Stimulated activated CD4-positive, alpha-beta T cell treated with anti-CD3 and anti-CD28 coated beads, TNF-alpha, amount 100 ng/mL, for 1 hour (primary cell): Measurements from ENCODE around the gene COL21A1.
"Not testable (repeated sequence)": the region's sequence is repeated elsewhere in the genome, so short reads cannot be mapped to it uniquely, and the experiment has no call there.

Source experiments
- DNase-seq, 3 donors: peaks; one replicate each; pipeline ENCODE4 v3.0.0-alpha.2; 2020; ENCODE audit warnings: low read depth in 3 of 3, low spot score in 1 of 3

The COL21A1 gene

DNA sequence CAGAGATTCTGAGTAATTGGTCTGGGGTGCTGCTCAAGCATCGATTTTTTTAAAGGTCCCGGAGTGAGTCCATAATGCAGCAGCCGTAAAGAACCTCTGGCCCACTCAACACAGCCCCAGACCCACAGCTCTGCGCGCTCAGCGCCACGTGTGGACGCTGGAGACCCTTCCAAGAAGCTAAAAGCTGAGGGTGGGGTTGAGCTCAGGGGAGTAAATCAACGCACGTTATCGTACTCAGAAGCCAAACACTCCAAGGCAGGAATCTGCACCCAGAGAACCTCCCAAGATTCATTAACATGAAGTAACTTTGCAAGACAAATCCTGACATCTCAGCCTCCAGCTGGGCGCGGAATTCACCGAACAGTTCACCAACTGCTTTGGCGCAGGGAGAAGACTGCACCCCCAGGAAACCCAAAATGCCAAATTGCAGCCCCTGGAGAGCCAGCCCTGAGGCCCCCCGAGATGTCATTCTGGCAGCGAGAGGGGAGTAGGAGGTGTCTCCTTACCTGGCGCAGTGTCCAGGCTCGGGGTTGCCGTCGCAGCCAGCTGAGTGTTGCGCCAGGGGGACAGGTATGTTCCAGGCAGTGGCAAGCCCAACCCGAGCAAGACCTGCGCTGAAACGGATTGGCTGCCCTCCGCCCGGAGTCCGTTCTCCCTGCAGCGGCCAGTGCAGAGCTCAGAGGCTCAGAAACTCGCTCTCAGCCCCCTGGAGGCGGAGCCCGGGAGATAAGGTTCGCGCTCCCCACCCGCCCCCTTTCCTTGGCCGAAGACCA is at the start of gene COL21A1:
Gene COL21A1 (minus strand): TSS at position 700 of the 773 bp plus-strand sequence. CDS start 64,962 bp downstream, outside the sequence.
- DNase-seq = no peak

DNA sequence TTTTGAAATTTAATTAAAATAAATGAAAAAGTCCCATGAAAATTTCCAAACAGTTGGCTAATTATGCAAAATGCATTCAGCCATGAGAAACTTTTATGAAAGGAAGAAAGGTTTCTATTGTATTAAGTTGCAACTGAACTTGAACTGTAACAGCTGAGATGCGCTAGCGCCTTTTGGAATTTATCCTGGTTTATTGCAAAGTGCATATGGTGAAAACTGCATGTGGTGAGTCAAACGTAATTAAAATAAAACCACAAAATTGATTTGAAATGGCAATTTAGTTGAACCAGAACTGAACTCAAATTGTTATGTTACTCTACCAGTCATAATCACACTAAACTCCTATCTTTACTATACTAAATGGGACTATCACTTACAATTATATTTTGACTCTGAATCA is 46.4 kb upstream of the COL21A1 start:
- no peak for DNase-seq

DNA sequence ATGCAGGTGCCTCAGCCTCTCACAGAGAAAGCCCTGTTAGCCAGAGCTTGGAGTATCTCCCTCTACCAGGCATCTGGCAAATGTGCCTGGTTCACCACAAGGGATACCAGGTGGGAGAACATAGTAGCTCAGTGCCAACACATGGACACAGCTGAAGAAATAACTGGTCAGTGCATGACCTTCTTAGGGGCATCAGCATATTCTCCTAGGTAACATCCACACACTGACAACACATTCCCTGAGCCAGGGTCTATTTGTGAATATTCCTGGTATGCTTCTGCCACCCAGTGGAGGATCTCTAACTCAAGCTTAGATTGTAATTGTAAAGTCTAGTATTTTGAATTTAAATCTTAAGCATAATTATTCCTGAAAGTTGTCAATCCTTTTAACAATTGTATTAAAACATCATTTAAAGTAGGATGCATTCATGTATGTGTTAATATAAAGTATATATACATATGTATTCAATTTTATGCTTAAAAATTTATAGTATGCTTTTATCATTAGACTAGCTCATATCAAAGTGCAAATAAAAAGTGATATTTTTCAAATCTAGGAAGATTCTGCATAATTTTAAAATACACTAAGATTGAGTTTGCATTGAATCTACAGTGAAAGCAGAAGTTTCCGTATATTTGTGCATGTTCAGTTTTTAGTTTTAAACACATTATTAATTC is 45.3 kb upstream of the COL21A1 start:
- DNase-seq = no peak

DNA sequence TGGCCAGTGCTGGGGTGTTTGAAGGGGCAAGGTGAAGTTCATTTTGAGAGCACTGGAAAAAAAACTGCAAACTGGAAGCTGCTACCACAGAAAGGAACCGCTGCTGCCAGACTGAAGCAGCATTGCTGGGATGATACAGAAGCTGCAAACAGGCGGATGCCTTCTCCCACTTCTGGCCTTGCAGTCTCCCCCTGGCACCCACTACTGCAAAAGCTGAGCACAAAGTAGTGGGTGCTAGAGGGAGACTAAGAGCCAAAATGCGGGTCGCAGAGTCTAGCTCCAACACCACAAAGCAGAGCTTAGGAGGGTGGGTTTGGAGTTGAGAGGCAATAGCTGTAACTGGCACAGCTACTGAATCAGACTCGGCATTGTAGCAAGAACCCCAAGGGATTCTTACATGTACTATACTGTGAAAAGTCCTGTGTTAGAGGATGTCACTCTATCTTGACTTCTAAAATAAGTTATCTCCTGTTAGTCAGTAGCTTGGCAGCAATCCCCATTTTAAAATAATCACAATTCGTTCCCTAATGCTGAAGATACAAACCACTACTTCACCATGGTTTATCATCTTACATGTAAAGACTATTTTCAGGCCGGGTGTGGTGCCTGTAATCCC is 44.0 kb upstream of the COL21A1 start:
- no peak for DNase-seq

DNA sequence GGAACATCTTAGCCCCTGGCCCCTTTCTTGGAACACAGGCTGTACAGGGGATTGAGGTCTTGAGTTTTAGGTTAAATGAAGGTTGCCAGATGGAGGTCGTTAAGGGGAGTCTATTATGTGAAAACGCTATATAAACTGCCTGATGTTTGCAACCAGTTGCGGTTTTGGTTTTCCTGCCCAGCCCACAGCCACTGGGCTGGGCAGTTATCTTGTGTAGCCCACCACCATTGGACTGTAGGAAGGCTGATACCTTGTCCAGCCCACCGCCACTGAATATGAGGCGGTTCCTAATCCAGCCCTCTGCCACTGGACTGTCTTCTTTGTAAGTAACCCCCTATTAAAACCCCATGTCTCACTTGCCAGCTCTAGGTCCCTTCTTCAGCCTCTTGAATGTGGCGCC is 42.3 kb upstream of the COL21A1 start:
- DNase-seq = no peak

DNA sequence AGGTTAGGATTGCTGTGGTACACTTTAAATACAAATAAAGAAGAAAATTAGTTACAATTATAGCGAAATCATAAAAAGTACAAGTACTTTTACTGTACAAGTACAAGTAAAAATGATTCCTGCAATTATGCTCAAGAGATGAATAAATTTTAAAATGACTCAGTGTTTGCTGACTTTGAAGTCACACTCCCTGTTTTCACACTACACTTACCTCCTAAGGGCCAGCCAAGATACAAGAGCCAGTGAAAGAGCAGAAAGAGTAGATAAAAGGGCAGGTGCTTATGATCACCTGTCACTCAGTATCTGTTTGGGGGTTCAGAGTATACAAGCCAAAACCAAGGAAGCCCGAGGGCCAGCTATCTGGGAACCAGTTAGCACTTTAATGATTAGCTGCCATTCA is 41.0 kb upstream of the COL21A1 start:
- DNase-seq = no peak

DNA sequence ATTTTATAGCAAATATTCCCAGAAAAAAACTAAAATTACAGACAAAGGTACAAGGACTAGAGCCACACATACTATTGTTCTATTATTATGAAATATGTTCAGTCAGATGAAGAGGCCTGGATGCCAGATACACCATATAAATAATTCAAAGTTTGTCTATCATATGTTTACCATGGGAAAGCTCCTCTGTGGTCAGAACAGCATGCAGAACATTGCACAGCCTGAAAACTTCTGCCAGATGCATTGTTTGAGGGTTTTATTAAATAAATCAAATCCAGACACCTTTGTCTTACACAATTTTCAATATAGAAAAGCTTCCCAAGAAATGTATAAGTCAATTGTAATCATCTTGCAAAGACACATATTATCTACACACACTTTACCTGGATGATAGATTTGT is 35.0 kb upstream of the COL21A1 start:
- DNase-seq = no peak

DNA sequence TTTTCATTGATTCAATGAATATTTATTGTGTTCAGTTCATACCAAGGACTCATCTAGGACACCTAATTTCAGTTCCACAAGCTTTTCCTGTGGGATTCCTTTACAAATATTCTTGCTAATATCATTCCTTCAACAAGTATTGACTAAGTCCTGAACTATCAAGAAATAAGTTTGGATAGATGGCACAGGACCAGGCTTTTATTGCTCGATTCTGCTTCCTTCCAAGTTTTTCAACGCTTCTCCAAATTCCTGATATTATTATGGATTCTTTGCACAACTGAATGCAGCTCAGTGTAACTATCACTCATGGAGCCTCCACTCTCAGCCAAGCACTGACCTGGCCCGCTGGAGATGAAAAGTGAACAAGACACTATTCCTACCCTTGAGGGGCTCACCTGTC is 32.7 kb upstream of the COL21A1 start:
- DNase-seq = no peak

DNA sequence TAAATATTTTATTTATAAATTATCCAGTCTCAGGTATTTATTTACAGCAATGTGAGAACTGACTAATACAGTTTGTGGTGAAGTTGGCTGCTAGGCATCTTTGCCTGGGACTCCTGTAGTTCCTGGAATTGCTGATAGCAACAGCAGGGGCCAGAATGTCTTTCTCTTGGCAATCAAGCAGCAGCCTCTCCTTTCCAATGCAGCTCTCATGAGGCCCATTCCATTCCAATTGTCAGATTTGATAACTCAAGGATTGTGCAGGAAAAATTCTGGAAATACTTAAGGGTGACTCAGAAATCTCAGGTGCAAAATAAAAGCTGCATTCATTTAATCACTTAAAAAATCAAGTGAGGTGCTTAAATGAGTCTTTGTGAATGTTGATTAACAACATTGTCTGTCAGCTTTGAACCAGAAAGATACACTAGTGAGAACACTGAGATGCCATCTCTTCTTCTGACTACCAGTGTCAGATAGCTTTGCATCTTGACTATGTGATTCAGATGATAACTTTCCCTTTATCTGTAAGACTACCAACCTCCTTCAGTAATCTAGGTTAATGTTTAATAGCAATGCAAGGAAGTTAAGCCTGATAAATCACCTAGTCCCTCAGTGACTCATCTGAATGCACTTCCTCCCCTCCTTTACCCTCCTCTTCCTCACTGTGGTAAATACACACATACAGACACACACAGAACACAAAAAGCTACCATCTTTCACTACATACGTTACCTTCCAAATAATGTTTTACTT is 32.1 kb upstream of the COL21A1 start:
- DNase-seq = no peak

DNA sequence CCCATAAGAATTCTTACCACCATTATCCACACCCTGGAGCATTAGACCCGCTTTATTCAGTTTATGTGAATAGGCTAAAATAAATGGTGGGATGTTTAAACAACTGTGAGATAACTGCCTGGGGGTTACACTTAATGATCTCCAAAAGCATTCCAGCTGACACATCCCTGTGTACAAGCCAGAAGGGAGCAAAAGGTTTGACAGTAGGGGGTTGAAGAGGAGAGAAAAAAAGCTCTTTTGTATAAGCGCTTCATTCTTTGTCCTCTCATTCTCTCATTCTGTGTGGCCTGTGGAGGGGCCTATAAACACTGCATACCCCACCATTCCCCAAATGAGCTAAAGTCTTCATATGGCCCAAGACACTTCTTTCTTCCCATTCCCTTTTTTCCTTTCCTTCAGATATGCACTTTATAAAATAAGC is 30.8 kb upstream of the COL21A1 start:
- no peak for DNase-seq

DNA sequence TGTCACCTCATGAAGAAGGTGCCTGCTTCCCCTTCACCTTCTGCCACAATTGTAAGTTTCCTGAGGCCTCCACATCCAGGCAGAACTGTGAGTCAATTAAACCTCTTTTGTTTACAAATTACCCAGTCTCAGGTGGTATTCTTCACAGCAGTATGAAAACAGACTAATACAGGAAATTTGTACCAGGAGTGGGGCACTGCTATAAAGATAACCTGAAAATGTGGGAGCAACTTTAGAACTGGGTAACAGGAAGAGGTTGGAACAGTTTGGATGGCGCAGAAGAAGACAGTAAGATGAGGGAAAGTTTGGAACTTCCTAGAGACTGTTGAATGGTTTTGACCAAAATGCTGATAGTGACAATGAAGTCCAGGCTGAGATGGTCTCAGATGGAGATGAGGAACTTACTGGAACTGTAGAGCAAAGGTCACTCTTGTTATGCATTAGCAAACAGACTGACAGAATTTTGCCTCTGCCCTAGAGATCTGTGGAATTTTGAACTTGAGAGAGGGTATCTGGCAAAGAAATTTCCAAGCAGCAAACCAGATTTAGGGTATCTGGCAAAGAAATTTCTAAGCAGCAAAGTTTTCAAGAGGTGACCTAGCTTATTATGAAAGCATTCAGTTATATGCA is 23.5 kb upstream of the COL21A1 start:
- DNase-seq = no peak

DNA sequence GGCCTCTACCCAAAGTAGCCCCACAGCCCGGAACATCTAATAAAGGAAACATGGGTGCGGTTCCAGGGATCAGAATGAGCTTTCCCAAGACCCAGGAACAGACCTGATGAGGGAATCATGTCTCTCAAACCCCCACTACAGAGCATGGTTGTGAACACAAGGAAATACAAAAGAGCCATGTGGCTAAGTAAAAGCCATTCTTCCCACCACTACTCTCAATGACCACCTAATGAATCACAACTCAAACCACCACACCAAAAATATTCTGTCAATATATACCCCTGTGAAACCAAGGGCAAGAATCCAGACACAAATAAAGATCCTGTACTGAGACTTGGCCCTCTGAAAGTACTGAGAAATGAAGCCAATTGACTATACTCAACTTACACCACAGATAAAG is 20.9 kb upstream of the COL21A1 start:
- DNase-seq = no peak

DNA sequence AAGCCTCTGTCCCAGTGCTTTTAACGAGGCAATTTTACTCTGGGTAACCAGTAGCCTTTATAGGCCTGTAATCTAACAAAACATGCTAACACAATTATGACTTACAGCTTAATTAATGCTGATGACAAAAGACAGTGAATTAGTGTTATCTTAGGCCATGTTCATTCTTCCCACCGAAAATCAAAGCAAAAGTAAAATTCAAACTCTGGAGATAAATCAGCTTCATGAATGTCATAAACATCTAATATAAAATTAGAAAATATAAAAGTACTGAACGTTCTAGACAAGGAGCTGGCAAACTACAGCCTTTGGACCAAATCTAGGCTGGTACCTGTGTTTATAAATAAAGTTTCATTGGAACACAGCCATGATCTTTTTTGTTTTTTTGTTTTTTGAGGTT is 18.6 kb upstream of the COL21A1 start:
- DNase-seq = no peak

DNA sequence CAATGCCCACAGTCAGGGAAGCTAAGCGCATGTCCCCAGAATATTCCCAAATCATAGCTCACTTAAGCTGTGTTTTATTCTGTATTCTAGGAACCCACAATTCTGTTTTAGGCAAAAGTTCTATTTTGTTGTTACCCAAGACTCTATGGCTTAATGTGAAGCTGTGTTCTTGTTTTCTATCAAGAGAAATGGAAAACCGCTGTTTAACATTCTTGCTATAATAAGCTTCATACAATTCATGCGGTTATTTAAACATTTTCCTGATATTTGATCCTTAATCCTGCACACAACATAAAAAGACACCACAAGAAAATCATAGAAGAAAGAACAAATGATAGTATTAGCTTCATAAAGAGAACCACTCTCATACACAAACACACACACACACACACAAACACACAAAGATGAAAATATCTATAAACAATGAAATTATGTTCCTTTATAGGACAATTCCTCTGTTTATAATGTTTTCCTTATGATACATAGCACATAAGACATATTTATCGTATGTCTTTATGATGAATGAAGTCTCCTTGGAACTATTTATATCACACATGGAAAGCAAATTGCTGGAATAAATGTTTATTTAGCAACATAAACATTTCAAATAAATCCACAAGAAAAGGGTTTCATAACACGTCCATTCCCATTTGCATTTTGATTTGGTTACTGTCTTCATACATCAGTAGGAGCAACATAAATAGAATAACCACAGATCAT is 16.4 kb upstream of the COL21A1 start:
- DNase-seq = no peak

DNA sequence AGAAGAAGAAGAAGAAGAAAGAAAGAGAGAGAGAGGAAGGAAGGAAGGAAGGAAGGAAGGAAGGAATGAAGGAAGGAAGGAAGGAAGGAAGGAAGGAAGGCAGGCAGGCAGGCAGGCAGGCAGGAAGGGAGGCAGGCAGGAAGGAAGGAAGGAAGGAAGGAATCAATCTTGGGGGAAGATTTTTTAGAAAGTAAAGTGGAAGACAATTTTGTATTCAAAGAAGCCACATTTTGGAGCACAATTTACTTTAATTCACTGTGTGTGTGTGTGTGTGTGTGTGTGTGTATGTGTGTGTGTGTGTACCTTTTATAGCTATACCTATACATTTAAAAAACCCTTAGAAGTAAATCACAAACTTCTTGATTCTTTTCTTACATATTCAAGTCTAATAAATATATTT is 13.2 kb upstream of the COL21A1 start:
- not testable (repeated sequence) for DNase-seq

DNA sequence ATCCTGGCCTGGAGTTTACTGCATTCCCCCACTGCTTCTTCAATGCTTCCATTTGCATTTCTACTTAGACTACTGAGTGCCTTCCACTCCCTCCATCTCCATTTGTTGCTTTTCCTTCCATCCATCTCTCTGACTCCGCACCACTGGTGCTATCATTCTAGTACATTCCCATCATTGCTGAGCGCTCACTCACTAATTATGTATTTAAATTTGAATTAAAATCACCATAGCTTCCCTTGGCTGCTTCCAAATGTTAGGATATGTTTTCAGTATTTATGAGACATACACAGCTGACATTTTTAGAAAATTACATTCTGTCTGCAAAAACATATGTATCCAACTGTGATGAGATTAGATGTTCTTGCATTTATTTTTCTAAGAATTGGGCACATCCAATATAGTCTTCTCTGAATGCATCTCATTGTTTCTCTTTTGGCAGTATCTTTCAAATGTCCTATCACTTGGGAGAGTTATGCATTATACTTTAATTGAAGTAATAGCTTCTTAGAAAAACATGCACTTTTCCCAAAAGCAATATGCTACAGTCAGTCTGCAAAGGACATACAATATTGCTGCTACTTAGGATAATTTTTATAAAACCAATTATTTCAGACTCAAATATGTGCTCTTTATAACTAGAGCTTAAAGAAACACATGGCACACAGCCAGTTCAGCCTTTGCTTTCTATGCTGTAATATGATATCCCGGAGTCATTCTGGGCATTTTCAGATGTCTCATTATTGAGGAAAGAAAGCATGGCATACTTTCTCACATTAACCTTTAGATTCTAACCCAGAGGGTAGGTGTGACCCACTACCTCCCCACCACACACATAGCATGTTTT is 12.1 kb upstream of the COL21A1 start:
- no peak for DNase-seq

DNA sequence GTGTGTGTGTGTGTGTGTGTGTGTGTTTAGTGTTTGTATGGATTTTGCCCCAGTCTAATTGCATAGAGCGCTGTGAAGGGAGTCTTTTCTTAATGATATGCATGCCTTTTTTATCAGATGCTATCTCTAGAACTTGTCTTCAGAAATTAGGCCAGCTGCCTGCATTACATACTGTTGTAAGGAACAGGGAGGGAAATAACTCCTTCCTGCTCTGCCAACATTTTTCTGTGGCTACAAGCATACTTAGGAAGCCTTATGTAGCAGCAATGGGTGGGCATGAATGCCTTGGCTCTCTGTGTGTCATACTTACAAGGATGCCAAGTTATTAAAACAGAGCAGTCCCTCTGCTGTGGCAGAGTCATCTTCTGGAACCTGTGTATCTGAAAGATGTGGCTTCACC is 8.0 kb upstream of the COL21A1 start:
- no peak for DNase-seq

DNA sequence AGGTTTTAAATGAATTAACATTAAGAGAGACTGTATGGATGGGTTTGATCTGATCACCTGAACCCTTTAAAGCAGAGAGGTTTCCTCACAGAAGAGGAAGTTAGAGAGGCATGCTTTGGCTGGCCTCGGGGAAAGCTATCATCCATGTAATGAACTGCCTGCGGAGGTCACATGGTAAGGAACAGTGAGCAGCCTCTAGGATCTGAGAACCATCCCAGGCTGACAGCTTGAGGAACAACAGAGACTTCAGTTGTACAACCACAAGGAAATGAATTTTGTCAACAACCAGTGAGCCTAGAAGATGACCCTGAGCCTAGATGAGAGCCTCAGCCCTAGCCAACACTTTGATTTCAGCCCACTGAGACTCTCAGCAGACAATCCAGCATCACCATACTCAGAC is 2.9 kb upstream of the COL21A1 start:
- DNase-seq = no peak

DNA sequence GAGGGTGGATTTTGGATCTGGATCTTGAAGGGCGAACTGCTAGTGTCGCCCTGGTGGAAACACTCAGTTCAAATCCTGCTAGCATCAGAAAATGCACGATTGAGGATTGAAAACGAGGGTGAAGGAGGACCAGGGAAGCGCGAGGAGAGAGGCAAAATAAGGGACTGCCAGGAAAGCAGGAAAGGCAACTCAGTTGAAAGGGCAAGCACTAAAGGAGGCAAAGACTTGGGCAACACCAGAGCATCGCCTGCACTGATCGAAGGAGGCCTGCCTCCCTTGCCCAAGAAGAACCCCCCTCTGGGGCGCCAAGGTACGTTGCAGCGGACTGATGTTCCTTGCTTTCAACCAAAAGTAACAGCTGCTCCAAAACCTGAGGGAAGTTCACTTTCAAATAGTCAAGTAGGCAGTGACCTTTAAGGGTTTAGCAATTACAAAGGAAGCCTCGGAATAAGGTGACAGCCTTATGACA is 308 bp upstream of the COL21A1 start:
- DNase-seq = no peak

DNA sequence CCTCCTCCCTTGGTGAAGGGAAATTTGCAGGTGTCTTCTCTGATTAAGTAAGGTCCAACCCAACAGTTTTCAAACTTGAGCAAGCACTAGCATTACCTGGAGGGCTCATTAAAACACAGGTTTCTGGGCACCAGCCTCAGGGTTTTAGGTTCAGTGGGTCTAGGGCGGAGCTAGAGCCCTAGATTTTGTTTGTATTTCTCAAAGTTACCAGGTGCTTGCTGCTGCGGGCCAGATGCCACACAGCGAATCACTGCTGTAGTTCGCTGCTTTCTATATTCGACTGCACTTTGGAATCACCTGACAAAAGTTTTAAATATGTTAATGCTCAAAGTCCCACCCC is 869 bp downstream of the COL21A1 start:
- no peak for DNase-seq
